Measurements from ENCODE around the gene CAPN9.

Gene CAPN9

GRCh38 chr1:230850547-230850946 is 103.4 kb downstream of the CAPN9 start:
- TF ChIP-seq CTCF (IDR thresholded peaks at IDR 0.05; ENCODE audit: unreplicated experiment in 3 of 3): no peak
- peak overlapping the region; percentile 97 to 99 (median 99) for H3K27ac Mint-ChIP-seq
- H3K36me3 Mint-ChIP-seq (ENCODE audit: low read depth): peaks cover 83% of the 10 kb centered on the region
- no peaks in the 10 kb centered on the region for H3K27me3 Mint-ChIP-seq (ENCODE audit: low read depth)
- peaks cover 3% of the 10 kb centered on the region for H3K9me3 Mint-ChIP-seq
- peak overlapping the region in 2 of 3 experiments; percentile 28 to 75 for H3K4me3 Mint-ChIP-seq
- peaks cover 88% of the 10 kb centered on the region for H3K4me1 Mint-ChIP-seq

- Mint-ChIP-seq H3K27ac (peak overlapping the region; percentile 97 to 99 (median 99)), H3K9me3 (peaks cover 3% of the 10 kb centered on the region), H3K36me3 (ENCODE audit: low read depth) (peaks cover 79% of the 10 kb centered on the region), H3K4me3 (peak overlapping the region in 2 of 3 experiments; percentile 13 to 21), H3K27me3 (ENCODE audit: low read depth) (no peaks in the 10 kb centered on the region), H3K4me1 (peaks cover 90% of the 10 kb centered on the region)
- no peak for TF ChIP-seq CTCF (IDR thresholded peaks at IDR 0.05; ENCODE audit: unreplicated experiment in 3 of 3)
Observed at GRCh38 chr1:230851291-230851691, 104.1 kb downstream of the CAPN9 start.
